SK-N-MC (cell line): ENCODE data around the gene GINS1.

Source experiments
- EZH2 ChIP-seq: fragments of 200-600 bp; sonication (generic); IDR thresholded peaks from one replicate; pipeline ENCODE4 v1.6.1; 2017; ENCODE audit warnings: antibody characterized with exemption
- FOXP2 ChIP-seq: optimal IDR thresholded peaks from 2 replicates; pipeline ENCODE3; 2011; ENCODE audit warnings: mild to moderate bottlenecking, moderate library complexity; ENCODE audit not compliant: insufficient read depth; ENCODE audit errors: extremely low read length, control extremely low read depth
- POLR2AphosphoS5 ChIP-seq: IDR thresholded peaks from 2 replicates; pipeline ENCODE4 v1.6.1; 2012; ENCODE audit warnings: mild to moderate bottlenecking, low read depth, low read length, borderline replicate concordance

GRCh38 chr20:25397821-25398220 lies 9.7 kb upstream of the GINS1 start:
- TF ChIP-seq EZH2 (no peak), POLR2AphosphoS5 (no peak), FOXP2 (no peak)
